ENCODE results near the gene ZNF44.
"Not testable (repeated sequence)": the region's sequence is repeated elsewhere in the genome, so short reads cannot be mapped to it uniquely, and the experiment has no call there.

Gene ZNF44

GRCh38 chr19:12318782-12319413 is 24.2 kb upstream of the ZNF44 start:
- DNase-seq = no peak
- Histone ChIP-seq H3K27me3 (ENCODE audit: insufficient read depth, low read depth, severe bottlenecking) (no peaks in the 10 kb centered on the region), H3K4me3 (ENCODE audit: low read depth, low read length) (no peak overlapping the region), H3K9me3 (ENCODE audit: severe bottlenecking) (peaks cover 4% of the 10 kb centered on the region), H3K27ac (no peak overlapping the region), H3K36me3 (peaks cover 42% of the 10 kb centered on the region)
- no peak for TF ChIP-seq CTCF (IDR thresholded peaks at IDR 0.05; ENCODE audit: low read depth, low read length)

- no peak overlapping the region for H3K4me3 ChIP-seq (ENCODE audit: low read depth, low read length)
- peaks cover 2% of the 10 kb centered on the region for H3K9me3 ChIP-seq (ENCODE audit: severe bottlenecking)
- H3K27me3 ChIP-seq (ENCODE audit: insufficient read depth, low read depth, severe bottlenecking) = no peaks in the 10 kb centered on the region
- no peak overlapping the region for H3K27ac ChIP-seq
- no peak for DNase-seq
- peaks cover 15% of the 10 kb centered on the region for H3K36me3 ChIP-seq
- no peak for TF ChIP-seq CTCF (IDR thresholded peaks at IDR 0.05; ENCODE audit: low read depth, low read length)
These were observed 19.9 kb upstream of the ZNF44 start for GRCh38 chr19:12314553-12314952.

GRCh38 chr19:12308891-12309290 is 14.2 kb upstream of the ZNF44 start:
- DNase-seq; H3K27me3 ChIP-seq (ENCODE audit: insufficient read depth, low read depth, severe bottlenecking); H3K4me3 ChIP-seq (ENCODE audit: low read depth, low read length): not testable (repeated sequence)

GRCh38 chr19:12295191-12295590 is 508 bp upstream of the ZNF44 start:
- Histone ChIP-seq H3K27ac (peak overlapping the region; percentile 51; the same call in 1 of the 2 replicates), H3K9me3 (ENCODE audit: severe bottlenecking) (no peaks in the 10 kb centered on the region)

More at GRCh38 chr19:12308891-12309290, 14.2 kb upstream of the ZNF44 start:
- not testable (repeated sequence) for H3K36me3 ChIP-seq; H3K9me3 ChIP-seq (ENCODE audit: severe bottlenecking); H3K27ac ChIP-seq

GRCh38 chr19:12293777-12294248 is 870 bp downstream of the ZNF44 start:
- no peaks in the 10 kb centered on the region for H3K27me3 ChIP-seq (ENCODE audit: insufficient read depth, low read depth, severe bottlenecking)
- peaks cover 7% of the 10 kb centered on the region for H3K36me3 ChIP-seq
- peak overlapping the region; percentile 90 for H3K4me3 ChIP-seq (ENCODE audit: low read depth, low read length)
- TF ChIP-seq CTCF (IDR thresholded peaks at IDR 0.05; ENCODE audit: low read depth, low read length) = no peak
- H3K27ac ChIP-seq = peak overlapping the region; percentile 73
- H3K9me3 ChIP-seq (ENCODE audit: severe bottlenecking) = no peaks in the 10 kb centered on the region
- DNase-seq = peak; percentile 68

More at GRCh38 chr19:12295191-12295590, 508 bp upstream of the ZNF44 start:
- peaks cover 7% of the 10 kb centered on the region for H3K36me3 ChIP-seq
- TF ChIP-seq CTCF (IDR thresholded peaks at IDR 0.05; ENCODE audit: low read depth, low read length) = no peak
- H3K4me3 ChIP-seq (ENCODE audit: low read depth, low read length) = peak overlapping the region; percentile 90
- H3K27me3 ChIP-seq (ENCODE audit: insufficient read depth, low read depth, severe bottlenecking) = no peaks in the 10 kb centered on the region
- no peak for DNase-seq

- Histone ChIP-seq H3K36me3 (peaks cover 7% of the 10 kb centered on the region), H3K27me3 (ENCODE audit: insufficient read depth, low read depth, severe bottlenecking) (no peaks in the 10 kb centered on the region), H3K4me3 (ENCODE audit: low read depth, low read length) (no peak overlapping the region), H3K9me3 (ENCODE audit: severe bottlenecking) (no peaks in the 10 kb centered on the region), H3K27ac (no peak overlapping the region)
- no peak for DNase-seq
- TF ChIP-seq CTCF (IDR thresholded peaks at IDR 0.05; ENCODE audit: low read depth, low read length) = no peak
These were observed 5.0 kb downstream of the ZNF44 start for GRCh38 chr19:12289790-12290065.
